Omental fat pad (tissue), 4 donors: ENCODE data around the gene TSPAN14. TPM values are rescaled to one million over a fixed set of nuclear protein-coding genes. Genes with fewer than 3 reads are reported as not detected.

Source experiments
- ATAC-seq: fragments of 150-250 bp; one replicate; pipeline ENCODE4 v1.9.1; 2016; ENCODE audit warnings: mild to moderate bottlenecking, moderate library complexity; ENCODE audit not compliant: low FRiP score
- DNase-seq: peaks from one replicate; pipeline ENCODE4 v3.0.0-alpha.2; 2019; ENCODE audit warnings: low spot score
- CTCF ChIP-seq, 3 donors: fragments of 450-650 bp; IDR thresholded peaks; one replicate each; pipeline ENCODE4 v1.5.1; 2016 to 2017; ENCODE audit warnings: antibody characterized with exemption in 3 of 3, mild to moderate bottlenecking in 3 of 3, moderate library complexity in 2 of 3
- total RNA-seq, 4 donors: library from RNA; depleted of rRNA; stranded (reverse); fragments of >200 nt; gene quantifications; one replicate each; pipeline ENCODE4 v1.1.0, GENCODE V29; 2016

The TSPAN14 gene
- total RNA-seq, 4 donors from 2014 or later = 42.4 to 114 (median 91.6) TPM

GRCh38 chr10:80461208-80462183 lies 7.4 kb downstream of the TSPAN14 start:
- TF ChIP-seq CTCF (IDR thresholded peaks at IDR 0.05) = no peak
- ATAC-seq (peak; percentile 53), DNase-seq (no peak)

DNA sequence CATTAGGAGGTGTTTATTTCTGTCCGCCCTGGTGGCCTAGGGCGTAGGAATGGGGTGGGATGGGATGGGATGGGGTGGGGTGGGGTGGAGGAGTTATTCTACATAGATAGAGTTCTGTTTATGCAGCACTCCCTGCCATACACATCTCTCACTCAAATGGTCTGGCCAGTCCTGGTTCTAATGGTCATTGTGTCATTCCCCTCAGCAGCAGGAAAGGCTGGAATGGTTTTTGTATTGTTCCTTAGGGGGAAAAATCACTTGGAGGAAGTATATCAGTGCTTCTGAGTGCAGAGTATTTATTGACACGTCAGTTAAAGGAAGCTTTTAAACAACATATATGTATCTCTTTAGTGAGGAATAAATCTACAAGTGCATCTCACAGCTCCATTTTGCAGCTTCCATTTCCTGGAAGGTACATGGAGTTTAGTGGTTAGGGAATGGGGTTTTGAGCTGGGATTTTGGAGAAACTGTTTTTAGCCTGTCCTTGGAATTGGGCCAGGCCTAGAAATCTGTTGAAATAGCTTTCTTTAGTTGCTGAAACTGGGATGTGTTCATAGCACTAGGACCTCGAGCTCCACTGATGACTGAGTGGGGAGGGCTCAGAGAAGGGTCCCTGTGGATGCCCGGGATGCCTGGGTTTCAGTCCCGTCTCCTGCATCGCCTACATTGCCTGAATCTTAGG lies 8.3 kb downstream of the TSPAN14 start:
- no peak for TF ChIP-seq CTCF (IDR thresholded peaks at IDR 0.05)
- DNase-seq (no peak), ATAC-seq (no peak)

- ATAC-seq (no peak), DNase-seq (no peak)
- no peak for TF ChIP-seq CTCF (IDR thresholded peaks at IDR 0.05)
Measured at GRCh38 chr10:80462981-80463741, 9.1 kb downstream of the TSPAN14 start.

GRCh38 chr10:80463868-80464267 lies 9.8 kb downstream of the TSPAN14 start:
- DNase-seq (no peak), ATAC-seq (no peak)
- no peak for TF ChIP-seq CTCF (IDR thresholded peaks at IDR 0.05)

GRCh38 chr10:80464557-80465450 lies 10.7 kb downstream of the TSPAN14 start:
- no peak for DNase-seq
- no peak for ATAC-seq
- no peak for TF ChIP-seq CTCF (IDR thresholded peaks at IDR 0.05)

DNA sequence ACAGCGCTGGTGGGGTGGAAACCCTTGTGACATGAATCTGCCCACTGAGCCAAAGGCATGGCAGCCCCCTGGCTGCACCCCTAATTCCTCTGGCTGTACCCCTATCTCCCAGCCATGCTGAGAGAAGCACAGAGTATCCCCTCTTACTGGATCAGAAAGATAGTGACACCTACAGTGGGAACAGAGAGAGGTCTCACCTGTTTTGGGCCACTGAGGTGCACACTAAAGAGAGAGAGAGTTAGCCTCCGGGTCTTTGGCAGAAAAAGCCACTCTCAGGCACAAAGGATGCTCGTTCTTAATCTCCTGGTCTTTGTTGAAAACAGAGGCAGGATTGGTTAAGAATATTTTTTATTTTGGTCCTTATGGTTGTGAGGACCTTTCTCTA lies 11.3 kb downstream of the TSPAN14 start:
- DNase-seq = no peak
- ATAC-seq = no peak
- no peak for TF ChIP-seq CTCF (IDR thresholded peaks at IDR 0.05)
